Ovary (tissue), 3 donors: Measurements from ENCODE around the gene NPL.

Experiments used
- POLR2A ChIP-seq: fragments of 450-650 bp; IDR thresholded peaks from one replicate; pipeline ENCODE4 v1.6.1; 2017; ENCODE audit warnings: antibody characterized with exemption, mild to moderate bottlenecking, moderate library complexity
- TF ChIP-seq, protein P1 (sequence below), 3 donors: fragments of 450-650 bp in 2 of 3; fragments of 200-600 bp in 1 of 3; IDR thresholded peaks; one replicate each; pipeline versions ENCODE4 v1.5.1 to v1.8.0; 2016 to 2022; ENCODE audit warnings: antibody characterized with exemption in 3 of 3, mild to moderate bottlenecking in 1 of 3
- donor health status: DM: no; HTN: no; CAD: no.

DNA sequence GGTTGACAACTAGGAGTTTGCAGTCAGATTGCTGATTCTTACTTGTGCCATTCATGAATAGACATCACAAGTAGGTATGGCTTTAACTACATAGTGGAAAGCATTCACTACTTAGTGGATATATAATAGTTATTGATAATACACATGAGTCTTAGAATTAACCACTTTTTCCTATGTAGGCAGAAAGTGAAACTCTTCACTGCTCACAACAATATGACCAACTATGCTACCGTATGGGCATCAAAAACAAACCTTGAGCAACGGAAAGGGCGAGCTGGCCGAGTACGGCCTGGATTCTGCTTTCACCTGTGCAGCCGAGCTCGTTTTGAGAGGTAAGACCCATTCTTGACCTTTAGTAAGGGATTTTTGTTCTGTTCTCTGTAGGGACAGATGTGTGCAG, 88.3 kb downstream of the NPL start:
- no peak for TF ChIP-seq POLR2A
- TF ChIP-seq, protein P1, sequence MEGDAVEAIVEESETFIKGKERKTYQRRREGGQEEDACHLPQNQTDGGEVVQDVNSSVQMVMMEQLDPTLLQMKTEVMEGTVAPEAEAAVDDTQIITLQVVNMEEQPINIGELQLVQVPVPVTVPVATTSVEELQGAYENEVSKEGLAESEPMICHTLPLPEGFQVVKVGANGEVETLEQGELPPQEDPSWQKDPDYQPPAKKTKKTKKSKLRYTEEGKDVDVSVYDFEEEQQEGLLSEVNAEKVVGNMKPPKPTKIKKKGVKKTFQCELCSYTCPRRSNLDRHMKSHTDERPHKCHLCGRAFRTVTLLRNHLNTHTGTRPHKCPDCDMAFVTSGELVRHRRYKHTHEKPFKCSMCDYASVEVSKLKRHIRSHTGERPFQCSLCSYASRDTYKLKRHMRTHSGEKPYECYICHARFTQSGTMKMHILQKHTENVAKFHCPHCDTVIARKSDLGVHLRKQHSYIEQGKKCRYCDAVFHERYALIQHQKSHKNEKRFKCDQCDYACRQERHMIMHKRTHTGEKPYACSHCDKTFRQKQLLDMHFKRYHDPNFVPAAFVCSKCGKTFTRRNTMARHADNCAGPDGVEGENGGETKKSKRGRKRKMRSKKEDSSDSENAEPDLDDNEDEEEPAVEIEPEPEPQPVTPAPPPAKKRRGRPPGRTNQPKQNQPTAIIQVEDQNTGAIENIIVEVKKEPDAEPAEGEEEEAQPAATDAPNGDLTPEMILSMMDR (IDR thresholded peaks at IDR 0.05): no peak
